NT2/D1 (cell line): ENCODE data around the gene JAKMIP3.

Experiments
- DNase-seq: peaks from one replicate; pipeline ENCODE4 v3.0.0-alpha.2; 2011; ENCODE audit warnings: low read depth, low spot score
- H3K27me3 ChIP-seq: 2 replicates; pipeline ENCODE4 v1.6.0; 2011; ENCODE audit warnings: mild to moderate bottlenecking; ENCODE audit not compliant: insufficient read length, insufficient read depth
- H3K36me3 ChIP-seq: 2 replicates; pipeline ENCODE4 v1.6.1; 2011; ENCODE audit warnings: mild to moderate bottlenecking, low read length, mixed read lengths; ENCODE audit not compliant: insufficient read depth, insufficient read length
- H3K4me1 ChIP-seq: 2 replicates; pipeline ENCODE4 v1.5.1; 2011; ENCODE audit not compliant: insufficient read depth, insufficient read length
- H3K4me3 ChIP-seq: 2 replicates; pipeline ENCODE4 v1.5.1; 2011; ENCODE audit warnings: low read depth; ENCODE audit not compliant: insufficient read length
- H3K9ac ChIP-seq: 2 replicates; pipeline ENCODE4 v1.6.0; 2011; ENCODE audit warnings: low read depth; ENCODE audit not compliant: insufficient read length
- H3K9me3 ChIP-seq: 2 replicates; pipeline ENCODE4 v1.5.1; 2011; ENCODE audit warnings: mild to moderate bottlenecking, low read length; ENCODE audit not compliant: insufficient read depth
- SUZ12 ChIP-seq: IDR thresholded peaks from 2 replicates; pipeline ENCODE4 v1.6.1; 2011; ENCODE audit not compliant: insufficient read length, insufficient read depth; ENCODE audit errors: extremely low read depth
- YY1 ChIP-seq: IDR thresholded peaks from 2 replicates; pipeline ENCODE4 v1.6.1; 2011; ENCODE audit not compliant: insufficient read length, insufficient read depth
- ZNF274 ChIP-seq: IDR thresholded peaks from 2 replicates; pipeline ENCODE4 v1.6.1; 2011; ENCODE audit warnings: mild to moderate bottlenecking, low read depth, low read length

The JAKMIP3 gene

GRCh38 chr10:132061465-132061864 is 4.3 kb upstream of the JAKMIP3 start:
- peaks cover 7% of the 10 kb centered on the region; the same call in 1 of the 2 replicates for H3K9me3 ChIP-seq
- no peak for DNase-seq
- H3K36me3 ChIP-seq: no peaks in the 10 kb centered on the region
- no peak for TF ChIP-seq SUZ12
- peaks cover 6% of the 10 kb centered on the region for H3K4me1 ChIP-seq
- no peaks in the 10 kb centered on the region for H3K27me3 ChIP-seq
- no peak overlapping the region for H3K9ac ChIP-seq
- no peak overlapping the region for H3K4me3 ChIP-seq

- Histone ChIP-seq H3K4me3 (no peak overlapping the region), H3K27me3 (no peaks in the 10 kb centered on the region), H3K4me1 (peaks cover 6% of the 10 kb centered on the region), H3K9me3 (peaks cover 7% of the 10 kb centered on the region; the same call in 1 of the 2 replicates), H3K36me3 (no peaks in the 10 kb centered on the region), H3K9ac (no peak overlapping the region)
- TF ChIP-seq YY1: no peak
- no peak for TF ChIP-seq SUZ12
- TF ChIP-seq ZNF274: no peak
- no peak for DNase-seq
These were observed 3.6 kb upstream of the JAKMIP3 start for GRCh38 chr10:132062116-132062515.

GRCh38 chr10:132062641-132063390 is 2.9 kb upstream of the JAKMIP3 start:
- no peak for TF ChIP-seq SUZ12
- TF ChIP-seq YY1: no peak
- no peak for TF ChIP-seq ZNF274
- Histone ChIP-seq H3K27me3 (no peaks in the 10 kb centered on the region), H3K9me3 (peaks cover 7% of the 10 kb centered on the region; the same call in 1 of the 2 replicates), H3K4me1 (peaks cover 7% of the 10 kb centered on the region), H3K36me3 (no peaks in the 10 kb centered on the region), H3K9ac (no peak overlapping the region), H3K4me3 (no peak overlapping the region)
- no peak for DNase-seq

- peaks cover 7% of the 10 kb centered on the region for H3K4me1 ChIP-seq
- no peaks in the 10 kb centered on the region for H3K36me3 ChIP-seq
- no peak for DNase-seq
- H3K4me3 ChIP-seq: no peak overlapping the region
- no peak overlapping the region for H3K9ac ChIP-seq
- H3K9me3 ChIP-seq: peaks cover 7% of the 10 kb centered on the region; the same call in 1 of the 2 replicates
- TF ChIP-seq YY1: no peak
- no peak for TF ChIP-seq ZNF274
- TF ChIP-seq SUZ12: no peak
- H3K27me3 ChIP-seq: no peaks in the 10 kb centered on the region
These were observed 2.3 kb upstream of the JAKMIP3 start for GRCh38 chr10:132063432-132063831.

- Histone ChIP-seq H3K27me3 (no peaks in the 10 kb centered on the region), H3K9ac (no peak overlapping the region), H3K4me1 (peaks cover 7% of the 10 kb centered on the region), H3K36me3 (no peaks in the 10 kb centered on the region), H3K9me3 (peaks cover 7% of the 10 kb centered on the region; the same call in 1 of the 2 replicates), H3K4me3 (no peak overlapping the region)
- DNase-seq: no peak
- TF ChIP-seq ZNF274 (no peak), YY1 (no peak), SUZ12 (no peak)
These were observed 1.5 kb upstream of the JAKMIP3 start for GRCh38 chr10:132064082-132064755.

GRCh38 chr10:132064771-132065437 is 842 bp upstream of the JAKMIP3 start:
- no peak for DNase-seq
- peak overlapping the region; percentile 21 for H3K9ac ChIP-seq
- H3K4me1 ChIP-seq: peaks cover 6% of the 10 kb centered on the region
- H3K36me3 ChIP-seq: no peaks in the 10 kb centered on the region
- TF ChIP-seq ZNF274 (no peak), YY1 (no peak), SUZ12 (no peak)
- H3K9me3 ChIP-seq: peaks cover 7% of the 10 kb centered on the region; the same call in 1 of the 2 replicates
- H3K27me3 ChIP-seq: no peaks in the 10 kb centered on the region
- H3K4me3 ChIP-seq: no peak overlapping the region

GRCh38 chr10:132066186-132066585 is 440 bp downstream of the JAKMIP3 start:
- no peak for DNase-seq
- Histone ChIP-seq H3K36me3 (no peaks in the 10 kb centered on the region), H3K9me3 (peaks cover 7% of the 10 kb centered on the region; the same call in 1 of the 2 replicates), H3K9ac (peak overlapping the region; percentile 46), H3K27me3 (no peaks in the 10 kb centered on the region), H3K4me1 (peaks cover 4% of the 10 kb centered on the region), H3K4me3 (peak overlapping the region; percentile 13)
- TF ChIP-seq SUZ12: no peak
- TF ChIP-seq ZNF274: no peak
- TF ChIP-seq YY1: no peak
